A673 (cell line): ENCODE data around the gene COA4.

Experiments used
- EZH2 ChIP-seq: fragments of 200-600 bp; sonication (generic); IDR thresholded peaks from 2 replicates; pipeline ENCODE4 v1.6.1; 2017; ENCODE audit warnings: borderline replicate concordance, low read depth, mild to moderate bottlenecking, mixed read lengths, antibody characterized with exemption, low read length; ENCODE audit not compliant: poor library complexity, severe bottlenecking
- TF ChIP-seq, protein P1 (sequence below): fragments of 300-800, 200-600 bp; sonication (generic); conservative IDR thresholded peaks from 2 replicates; pipeline ENCODE4 v1.5.1; 2017; ENCODE audit warnings: low read depth, mild to moderate bottlenecking, antibody characterized with exemption, low read length, moderate library complexity, mixed read lengths

DNA sequence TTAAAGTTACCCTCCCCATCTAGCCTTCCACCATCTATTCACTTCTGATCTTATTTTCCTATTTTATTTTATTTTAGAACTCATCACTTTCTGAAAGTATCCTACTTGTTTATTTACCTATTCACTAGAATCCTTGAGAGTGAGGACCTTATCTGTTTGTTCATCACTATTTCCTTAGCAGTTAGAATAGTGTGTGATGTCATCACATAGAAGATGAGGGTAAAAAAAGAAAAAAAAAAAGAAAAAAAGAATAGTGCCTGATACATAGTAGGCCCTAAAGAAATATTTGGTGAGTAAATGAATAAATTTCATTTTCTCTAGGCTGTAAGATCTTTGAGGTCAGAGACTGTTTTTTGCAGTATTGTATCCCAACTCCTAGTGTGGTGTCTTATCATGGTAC lies 36.8 kb upstream of the COA4 start:
- TF ChIP-seq, protein P1, sequence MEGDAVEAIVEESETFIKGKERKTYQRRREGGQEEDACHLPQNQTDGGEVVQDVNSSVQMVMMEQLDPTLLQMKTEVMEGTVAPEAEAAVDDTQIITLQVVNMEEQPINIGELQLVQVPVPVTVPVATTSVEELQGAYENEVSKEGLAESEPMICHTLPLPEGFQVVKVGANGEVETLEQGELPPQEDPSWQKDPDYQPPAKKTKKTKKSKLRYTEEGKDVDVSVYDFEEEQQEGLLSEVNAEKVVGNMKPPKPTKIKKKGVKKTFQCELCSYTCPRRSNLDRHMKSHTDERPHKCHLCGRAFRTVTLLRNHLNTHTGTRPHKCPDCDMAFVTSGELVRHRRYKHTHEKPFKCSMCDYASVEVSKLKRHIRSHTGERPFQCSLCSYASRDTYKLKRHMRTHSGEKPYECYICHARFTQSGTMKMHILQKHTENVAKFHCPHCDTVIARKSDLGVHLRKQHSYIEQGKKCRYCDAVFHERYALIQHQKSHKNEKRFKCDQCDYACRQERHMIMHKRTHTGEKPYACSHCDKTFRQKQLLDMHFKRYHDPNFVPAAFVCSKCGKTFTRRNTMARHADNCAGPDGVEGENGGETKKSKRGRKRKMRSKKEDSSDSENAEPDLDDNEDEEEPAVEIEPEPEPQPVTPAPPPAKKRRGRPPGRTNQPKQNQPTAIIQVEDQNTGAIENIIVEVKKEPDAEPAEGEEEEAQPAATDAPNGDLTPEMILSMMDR: no peak
- no peak for TF ChIP-seq EZH2
